Mucosa of descending colon (tissue), 3 donors: ENCODE measurements around the gene XYLT2. TPM values are rescaled to one million over a fixed set of nuclear protein-coding genes. Genes with fewer than 3 reads are reported as not detected.

Source experiments
- ATAC-seq: fragments of 200-7000 bp; cut with Tn5 transposase; one replicate; pipeline ENCODE4 v1.9.1; 2020; ENCODE audit warnings: mild to moderate bottlenecking, moderate library complexity
- DNase-seq, 3 donors: peaks; one replicate each; pipeline ENCODE4 v3.0.0-alpha.2; 2020
- H3K36me3 ChIP-seq: fragments of 200-600 bp; one replicate; pipeline ENCODE4 v1.8.0; 2021; ENCODE audit warnings: low read depth, mild to moderate bottlenecking
- H3K4me1 ChIP-seq: fragments of 200-600 bp; one replicate; pipeline ENCODE4 v1.8.0; 2021; ENCODE audit warnings: low read depth, mild to moderate bottlenecking
- H3K4me3 ChIP-seq: fragments of 200-600 bp; one replicate; pipeline ENCODE4 v1.8.0; 2021; ENCODE audit warnings: mild to moderate bottlenecking
- H3K9me3 ChIP-seq: fragments of 200-600 bp; one replicate; pipeline ENCODE4 v1.8.0; 2021; ENCODE audit warnings: mild to moderate bottlenecking
- intact Hi-C, 2 donors: fragments of 100-400 bp; cut with DNase I in 1 of 2; cut with micrococcal nuclease in 1 of 2; formaldehyde crosslinking; loops; one replicate each; pipeline versions ENCODE4 v1.11.0 to v1.11.1; 2022; cut with DNase I, micrococcal nuclease
- total RNA-seq, 3 donors: library from RNA; stranded (reverse); fragmentation: NEBNext Ultra II Directional in 2 of 3; extraction: Animal tissue kit (Norgen Biotek cat#: 25700) in 2 of 3; gene quantifications; one replicate each; pipeline versions ENCODE4 v1.2.1 to v1.2.4, GENCODE V29; 2021 to 2023
- TF ChIP-seq, protein P1 (sequence below): fragments of 200-600 bp; IDR thresholded peaks from one replicate; pipeline ENCODE4 v1.8.0; 2022; ENCODE audit warnings: antibody characterized with exemption, mild to moderate bottlenecking
- donor health status: DM: no; HTN: no; CAD: no; lungs with moderate emphysema.
- donor health status: DM: no; HTN: no; CAD: no.
- donor health status: DM: no; HTN: yes; CAD: no.

Gene XYLT2
- total RNA-seq, 3 donors from 2014 or later: 14.7 to 20.0 (median 18.4) TPM

DNA sequence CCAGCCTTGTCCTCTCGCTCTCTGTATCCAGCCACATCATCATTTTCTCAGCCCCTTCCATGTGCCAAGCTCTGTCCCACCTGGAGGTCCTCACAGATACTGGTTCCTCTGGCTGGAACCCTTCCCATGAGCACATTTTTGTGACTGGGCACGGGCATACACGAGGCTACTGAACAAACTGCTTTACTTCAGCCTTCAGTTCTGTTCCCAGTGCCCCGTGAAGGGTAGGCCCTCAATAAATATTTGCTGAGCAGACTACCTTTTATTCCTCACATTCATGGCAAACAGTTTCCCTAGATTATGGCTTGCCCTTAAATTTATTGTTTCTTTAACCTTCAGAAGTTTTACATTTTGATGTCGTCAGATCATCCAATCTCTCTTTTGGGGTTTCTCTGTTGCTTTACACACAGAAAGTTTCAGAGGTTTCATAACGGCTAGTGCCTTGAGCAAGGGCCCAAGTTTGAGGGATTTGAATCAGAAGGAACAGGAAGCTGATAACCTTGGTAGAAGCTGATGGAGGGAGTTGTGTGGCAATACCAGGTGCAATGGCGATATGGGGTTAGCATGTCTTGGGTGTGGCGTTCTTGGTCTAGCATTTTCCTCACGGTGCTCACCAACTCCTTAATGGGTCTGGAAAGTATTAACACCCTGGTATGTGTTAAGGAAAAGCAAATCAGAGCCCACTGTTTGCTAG lies 43.9 kb upstream of the XYLT2 start:
- intact Hi-C loops: loop anchor here in 1 of 2 donors (10.0 kb wide), 1 partner anchor 207 kb away; the partner anchor contains the start of gene PDK2
- Histone ChIP-seq H3K36me3 (no peaks in the 10 kb centered on the region), H3K9me3 (no peaks in the 10 kb centered on the region), H3K4me1 (no peaks in the 10 kb centered on the region), H3K4me3 (no peak overlapping the region)
- ATAC-seq (peak; percentile 32), DNase-seq (no peak)
- TF ChIP-seq, protein P1, sequence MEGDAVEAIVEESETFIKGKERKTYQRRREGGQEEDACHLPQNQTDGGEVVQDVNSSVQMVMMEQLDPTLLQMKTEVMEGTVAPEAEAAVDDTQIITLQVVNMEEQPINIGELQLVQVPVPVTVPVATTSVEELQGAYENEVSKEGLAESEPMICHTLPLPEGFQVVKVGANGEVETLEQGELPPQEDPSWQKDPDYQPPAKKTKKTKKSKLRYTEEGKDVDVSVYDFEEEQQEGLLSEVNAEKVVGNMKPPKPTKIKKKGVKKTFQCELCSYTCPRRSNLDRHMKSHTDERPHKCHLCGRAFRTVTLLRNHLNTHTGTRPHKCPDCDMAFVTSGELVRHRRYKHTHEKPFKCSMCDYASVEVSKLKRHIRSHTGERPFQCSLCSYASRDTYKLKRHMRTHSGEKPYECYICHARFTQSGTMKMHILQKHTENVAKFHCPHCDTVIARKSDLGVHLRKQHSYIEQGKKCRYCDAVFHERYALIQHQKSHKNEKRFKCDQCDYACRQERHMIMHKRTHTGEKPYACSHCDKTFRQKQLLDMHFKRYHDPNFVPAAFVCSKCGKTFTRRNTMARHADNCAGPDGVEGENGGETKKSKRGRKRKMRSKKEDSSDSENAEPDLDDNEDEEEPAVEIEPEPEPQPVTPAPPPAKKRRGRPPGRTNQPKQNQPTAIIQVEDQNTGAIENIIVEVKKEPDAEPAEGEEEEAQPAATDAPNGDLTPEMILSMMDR: no peak

- no peaks in the 10 kb centered on the region for H3K9me3 ChIP-seq
- H3K4me3 ChIP-seq: no peak overlapping the region
- ATAC-seq: no peak
- H3K36me3 ChIP-seq: no peaks in the 10 kb centered on the region
- intact Hi-C loops: loop anchor here in 1 of 2 donors (10.0 kb wide), 1 partner anchor 208 kb away; the partner anchor contains the start of gene PDK2
- no peak for DNase-seq
- TF ChIP-seq, protein P1: no peak
- H3K4me1 ChIP-seq: no peaks in the 10 kb centered on the region
Measured at GRCh38 chr17:50303051-50303450, 42.9 kb upstream of the XYLT2 start.

DNA sequence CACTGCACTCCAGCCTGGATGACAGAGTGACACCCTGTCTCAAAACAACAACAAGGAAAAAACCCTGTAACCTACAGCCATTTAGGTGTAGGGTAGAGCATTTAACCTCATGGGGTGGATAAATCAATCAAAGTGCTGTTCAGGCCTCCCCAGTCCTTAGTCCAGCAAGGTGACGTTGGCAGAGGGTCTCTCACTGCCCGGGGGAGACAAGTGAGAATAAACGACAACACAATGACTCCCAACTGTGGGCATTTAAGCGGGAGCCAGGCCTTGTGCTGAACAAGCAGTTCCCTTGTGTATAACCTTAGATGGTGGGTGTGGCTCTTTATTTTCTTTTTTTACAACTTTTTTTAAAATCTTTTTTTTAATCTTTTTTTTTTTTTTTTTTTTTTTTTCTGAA lies 42.3 kb upstream of the XYLT2 start:
- intact Hi-C loops: loop anchor here in 1 of 2 donors (10.0 kb wide), 1 partner anchor 209 kb away; the partner anchor contains the start of gene PDK2
- no peak overlapping the region for H3K4me3 ChIP-seq

GRCh38 chr17:50304781-50305404 lies 41.0 kb upstream of the XYLT2 start:
- no peaks in the 10 kb centered on the region for H3K4me1 ChIP-seq
- intact Hi-C loops: loop anchor here in 1 of 2 donors (10.0 kb wide), 1 partner anchor 210 kb away; the partner anchor contains the start of gene PDK2
- TF ChIP-seq, protein P1: no peak
- no peaks in the 10 kb centered on the region for H3K9me3 ChIP-seq
- no peak overlapping the region for H3K4me3 ChIP-seq
- ATAC-seq (peak; percentile 10), DNase-seq (no peak)
- H3K36me3 ChIP-seq: no peaks in the 10 kb centered on the region

More for the DNA sequence above, 42.3 kb upstream of the XYLT2 start:
- no peaks in the 10 kb centered on the region for H3K4me1 ChIP-seq
- H3K9me3 ChIP-seq: no peaks in the 10 kb centered on the region
- no peak for DNase-seq
- ATAC-seq: no peak
- TF ChIP-seq, protein P1: no peak
- no peaks in the 10 kb centered on the region for H3K36me3 ChIP-seq

- intact Hi-C loops: loop anchor here in 1 of 2 donors (10.0 kb wide), 1 partner anchor 213 kb away; the partner anchor contains the start of gene PDK2
- Histone ChIP-seq H3K4me3 (no peak overlapping the region), H3K4me1 (no peaks in the 10 kb centered on the region), H3K36me3 (no peaks in the 10 kb centered on the region), H3K9me3 (no peaks in the 10 kb centered on the region)
- TF ChIP-seq, protein P1: no peak
- ATAC-seq: peak; percentile 29
- no peak for DNase-seq
Measured at GRCh38 chr17:50307654-50308053, 38.3 kb upstream of the XYLT2 start.
